ENCODE results near the gene P2RX1.
"Not testable (repeated sequence)": the region's sequence is repeated elsewhere in the genome, so short reads cannot be mapped to it uniquely, and the experiment has no call there.

Gene P2RX1

GRCh38 chr17:3951420-3951819 lies 35.2 kb upstream of the P2RX1 start:
- DNase-seq, result no peak

- DNase-seq, result no peak
Observed at GRCh38 chr17:3951003-3951402, 34.7 kb upstream of the P2RX1 start.

GRCh38 chr17:3950584-3950983 lies 34.3 kb upstream of the P2RX1 start:
- no peak for DNase-seq

- DNase-seq, result no peak
Observed at GRCh38 chr17:3949418-3949817, 33.2 kb upstream of the P2RX1 start.

- not testable (repeated sequence) for DNase-seq
Observed at GRCh38 chr17:3948551-3948950, 32.3 kb upstream of the P2RX1 start.

GRCh38 chr17:3947318-3947810 lies 31.1 kb upstream of the P2RX1 start:
- no peak for DNase-seq

- DNase-seq, result no peak
Observed at GRCh38 chr17:3946711-3947235, 30.5 kb upstream of the P2RX1 start.

- no peak for DNase-seq
Observed at GRCh38 chr17:3944485-3945388, 28.5 kb upstream of the P2RX1 start.

GRCh38 chr17:3943240-3943891 lies 27.1 kb upstream of the P2RX1 start:
- no peak for DNase-seq

- DNase-seq, result no peak
Observed at GRCh38 chr17:3940965-3941698, 24.9 kb upstream of the P2RX1 start.

- no peak for DNase-seq
Observed at GRCh38 chr17:3937359-3937758, 21.1 kb upstream of the P2RX1 start.

- DNase-seq, result no peak
Observed at GRCh38 chr17:3935825-3936355, 19.6 kb upstream of the P2RX1 start.

GRCh38 chr17:3935140-3935542 lies 18.9 kb upstream of the P2RX1 start:
- no peak for DNase-seq

- DNase-seq, result no peak
Observed at GRCh38 chr17:3929764-3930163, 13.5 kb upstream of the P2RX1 start.

- no peak for DNase-seq
Observed at GRCh38 chr17:3929181-3929580, 12.9 kb upstream of the P2RX1 start.

GRCh38 chr17:3928406-3928805 lies 12.1 kb upstream of the P2RX1 start:
- no peak for DNase-seq

- DNase-seq, result no peak
Observed at GRCh38 chr17:3927628-3928340, 11.5 kb upstream of the P2RX1 start.

- no peak for DNase-seq
Observed at GRCh38 chr17:3926860-3927627, 10.8 kb upstream of the P2RX1 start.

- DNase-seq, result no peak
Observed at GRCh38 chr17:3925684-3926485, 9.6 kb upstream of the P2RX1 start.
